Measurements from ENCODE around the gene SCUBE1. TPM values are rescaled to one million over a fixed set of nuclear protein-coding genes. Genes with fewer than 3 reads are reported as not detected.
A peak's percentile ranks its signal among the peaks of the same experiment; 100 is the strongest.

Gene SCUBE1
- polyA plus RNA-seq (2012; ENCODE audit: insufficient read depth, insufficient read length, low read depth) = 4.3 TPM

DNA sequence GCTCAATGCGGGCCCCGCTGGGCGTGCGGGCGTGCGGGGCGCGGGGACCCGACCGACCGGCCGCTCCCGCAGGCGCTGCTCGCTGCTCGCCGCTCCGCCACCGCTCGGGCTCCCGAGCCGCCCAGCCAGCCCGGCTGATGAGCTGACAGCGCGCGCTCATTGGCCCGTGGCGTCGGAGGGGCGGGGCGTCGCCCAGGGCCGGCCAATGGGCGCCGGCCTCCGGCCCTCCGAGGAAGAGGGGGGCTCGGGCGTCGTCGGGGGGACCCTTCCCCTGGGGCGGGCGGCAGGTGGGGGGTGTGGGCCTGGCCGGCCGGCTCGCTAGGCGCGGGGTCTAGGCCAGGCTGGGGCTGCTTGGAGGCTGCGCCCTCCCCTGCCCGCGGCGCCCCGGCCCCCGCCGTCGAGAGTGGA is at the start of gene SCUBE1:
Gene SCUBE1, minus strand, starts transcription at position 111 of the 408 bp plus-strand sequence. CDS start 111 bp downstream, outside the sequence.
- TF ChIP-seq, protein P1, sequence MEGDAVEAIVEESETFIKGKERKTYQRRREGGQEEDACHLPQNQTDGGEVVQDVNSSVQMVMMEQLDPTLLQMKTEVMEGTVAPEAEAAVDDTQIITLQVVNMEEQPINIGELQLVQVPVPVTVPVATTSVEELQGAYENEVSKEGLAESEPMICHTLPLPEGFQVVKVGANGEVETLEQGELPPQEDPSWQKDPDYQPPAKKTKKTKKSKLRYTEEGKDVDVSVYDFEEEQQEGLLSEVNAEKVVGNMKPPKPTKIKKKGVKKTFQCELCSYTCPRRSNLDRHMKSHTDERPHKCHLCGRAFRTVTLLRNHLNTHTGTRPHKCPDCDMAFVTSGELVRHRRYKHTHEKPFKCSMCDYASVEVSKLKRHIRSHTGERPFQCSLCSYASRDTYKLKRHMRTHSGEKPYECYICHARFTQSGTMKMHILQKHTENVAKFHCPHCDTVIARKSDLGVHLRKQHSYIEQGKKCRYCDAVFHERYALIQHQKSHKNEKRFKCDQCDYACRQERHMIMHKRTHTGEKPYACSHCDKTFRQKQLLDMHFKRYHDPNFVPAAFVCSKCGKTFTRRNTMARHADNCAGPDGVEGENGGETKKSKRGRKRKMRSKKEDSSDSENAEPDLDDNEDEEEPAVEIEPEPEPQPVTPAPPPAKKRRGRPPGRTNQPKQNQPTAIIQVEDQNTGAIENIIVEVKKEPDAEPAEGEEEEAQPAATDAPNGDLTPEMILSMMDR (IDR thresholded peaks at IDR 0.05; ENCODE audit: low read depth, low read length) = no peak
- no peaks in the 10 kb centered on the region for H3K9me3 ChIP-seq
- H3K4me1 ChIP-seq = peaks cover 13% of the 10 kb centered on the region
- H3K4me3 ChIP-seq (ENCODE audit: low read depth, low read length) = peak within 1 kb of the TSS; percentile 46
- H3K27me3 ChIP-seq = no peaks in the 10 kb centered on the region
- H3K36me3 ChIP-seq = no peaks in the 10 kb centered on the region; the same call in 1 of the 2 replicates
- peak; percentile 90 for DNase-seq

DNA sequence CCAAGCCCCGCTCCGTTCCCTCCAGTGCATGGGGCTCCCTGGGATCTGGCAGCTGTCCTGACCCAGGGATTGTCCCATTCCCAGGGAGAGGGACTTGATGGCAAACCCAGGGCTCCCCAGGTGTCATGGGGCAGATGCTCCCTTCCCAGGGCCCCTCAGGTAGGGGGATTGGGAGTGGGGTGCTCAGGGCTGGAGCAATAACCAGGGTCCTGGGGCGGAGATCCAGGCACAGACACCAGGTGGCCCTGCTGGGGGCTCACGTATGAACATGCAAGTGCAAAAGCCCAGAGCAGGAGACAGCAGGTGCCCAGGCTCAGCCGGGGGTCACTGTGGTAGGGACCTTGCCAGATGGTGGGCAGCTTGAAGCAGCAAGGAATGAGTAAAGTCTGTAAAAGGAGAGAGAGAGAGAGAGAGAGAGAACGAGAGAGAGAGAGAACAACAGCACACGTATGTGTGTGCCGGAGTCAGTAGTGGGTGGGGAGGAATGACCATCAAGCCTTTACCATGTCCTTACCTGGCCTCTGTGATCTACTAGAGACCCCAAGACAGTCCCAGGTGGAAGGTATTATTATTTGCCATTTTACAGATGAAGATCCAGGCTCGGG is 49.3 kb upstream of the SCUBE1 start:
- Histone ChIP-seq H3K4me3 (ENCODE audit: low read depth, low read length) (no peak overlapping the region), H3K27me3 (no peaks in the 10 kb centered on the region)
- TF ChIP-seq, protein P1 (IDR thresholded peaks at IDR 0.05; ENCODE audit: low read depth, low read length) = no peak

DNA sequence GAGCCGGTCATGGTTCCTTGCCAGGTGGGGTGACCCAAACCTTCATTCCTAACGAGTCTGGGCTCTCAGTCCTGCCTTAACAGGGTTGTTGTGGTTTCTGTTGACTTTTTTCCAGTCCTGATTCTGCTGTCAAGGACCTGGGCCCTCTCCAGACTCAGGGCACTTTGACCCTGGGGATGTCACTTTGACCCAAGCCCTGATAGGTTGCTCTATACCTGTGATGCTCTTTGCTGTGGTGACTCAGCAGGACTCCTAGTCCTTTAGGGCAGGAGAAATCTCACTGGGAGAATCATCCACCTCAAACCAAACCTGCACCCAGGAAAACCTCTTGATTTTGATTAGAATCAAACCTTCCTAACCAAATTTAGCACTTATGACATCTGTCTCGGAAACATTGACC is 48.1 kb upstream of the SCUBE1 start:
- H3K4me1 ChIP-seq = no peaks in the 10 kb centered on the region

More for the DNA sequence above, 49.3 kb upstream of the SCUBE1 start:
- H3K36me3 ChIP-seq = no peaks in the 10 kb centered on the region
- H3K9me3 ChIP-seq = no peaks in the 10 kb centered on the region
- no peak for DNase-seq
- H3K4me1 ChIP-seq = no peaks in the 10 kb centered on the region

DNA sequence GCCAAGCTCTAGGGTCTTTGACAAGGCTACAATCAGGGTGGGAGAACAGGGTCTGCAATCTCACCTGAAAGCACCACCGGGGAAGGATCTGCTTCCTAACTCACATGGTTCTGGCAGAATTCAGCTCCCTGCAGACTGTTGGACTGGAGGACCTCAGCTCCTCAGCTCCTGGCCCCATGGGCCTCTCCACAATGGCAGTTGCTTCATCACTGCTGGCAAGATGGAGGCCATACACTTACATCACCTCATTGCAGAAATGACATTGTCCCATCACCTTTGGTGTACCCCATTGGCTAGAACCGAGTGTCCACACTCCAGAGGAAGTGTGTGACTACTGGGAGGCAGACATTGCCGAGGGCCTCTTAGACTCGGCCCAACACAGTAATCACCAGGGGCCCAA is 47.7 kb upstream of the SCUBE1 start:
- no peaks in the 10 kb centered on the region for H3K36me3 ChIP-seq
- TF ChIP-seq, protein P1 (IDR thresholded peaks at IDR 0.05; ENCODE audit: low read depth, low read length) = no peak
- no peaks in the 10 kb centered on the region for H3K4me1 ChIP-seq
- H3K9me3 ChIP-seq = no peaks in the 10 kb centered on the region
- no peak for DNase-seq
- no peak overlapping the region for H3K4me3 ChIP-seq (ENCODE audit: low read depth, low read length)
- peaks cover 6% of the 10 kb centered on the region for H3K27me3 ChIP-seq

More for the DNA sequence above, 48.1 kb upstream of the SCUBE1 start:
- Histone ChIP-seq H3K27me3 (peaks cover 6% of the 10 kb centered on the region), H3K9me3 (no peaks in the 10 kb centered on the region), H3K36me3 (no peaks in the 10 kb centered on the region), H3K4me3 (ENCODE audit: low read depth, low read length) (no peak overlapping the region)
- DNase-seq = no peak
- TF ChIP-seq, protein P1 (IDR thresholded peaks at IDR 0.05; ENCODE audit: low read depth, low read length) = no peak

DNA sequence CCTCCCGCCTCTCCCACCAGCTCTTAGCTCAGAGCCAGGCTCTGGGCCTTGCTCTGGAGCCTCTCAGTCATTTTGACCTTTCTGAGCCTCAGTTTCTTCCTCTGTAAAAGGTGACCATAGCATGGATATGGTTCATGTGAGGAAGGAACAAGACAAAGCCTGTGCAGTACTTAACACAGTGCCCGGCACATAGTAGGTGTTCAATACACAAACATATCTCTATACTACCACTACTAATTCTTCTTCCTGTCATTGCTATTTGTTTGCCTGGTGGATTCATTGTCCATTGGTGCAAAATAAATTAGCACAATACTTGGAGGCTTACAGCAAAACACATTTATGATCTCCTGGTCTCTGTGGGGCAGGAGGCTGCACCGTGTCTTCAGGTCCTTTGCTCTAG is 47.0 kb upstream of the SCUBE1 start:
- Histone ChIP-seq H3K4me3 (ENCODE audit: low read depth, low read length) (no peak overlapping the region), H3K9me3 (no peaks in the 10 kb centered on the region), H3K27me3 (peaks cover 6% of the 10 kb centered on the region), H3K36me3 (no peaks in the 10 kb centered on the region), H3K4me1 (no peaks in the 10 kb centered on the region)
- no peak for DNase-seq
- TF ChIP-seq, protein P1 (IDR thresholded peaks at IDR 0.05; ENCODE audit: low read depth, low read length) = no peak

DNA sequence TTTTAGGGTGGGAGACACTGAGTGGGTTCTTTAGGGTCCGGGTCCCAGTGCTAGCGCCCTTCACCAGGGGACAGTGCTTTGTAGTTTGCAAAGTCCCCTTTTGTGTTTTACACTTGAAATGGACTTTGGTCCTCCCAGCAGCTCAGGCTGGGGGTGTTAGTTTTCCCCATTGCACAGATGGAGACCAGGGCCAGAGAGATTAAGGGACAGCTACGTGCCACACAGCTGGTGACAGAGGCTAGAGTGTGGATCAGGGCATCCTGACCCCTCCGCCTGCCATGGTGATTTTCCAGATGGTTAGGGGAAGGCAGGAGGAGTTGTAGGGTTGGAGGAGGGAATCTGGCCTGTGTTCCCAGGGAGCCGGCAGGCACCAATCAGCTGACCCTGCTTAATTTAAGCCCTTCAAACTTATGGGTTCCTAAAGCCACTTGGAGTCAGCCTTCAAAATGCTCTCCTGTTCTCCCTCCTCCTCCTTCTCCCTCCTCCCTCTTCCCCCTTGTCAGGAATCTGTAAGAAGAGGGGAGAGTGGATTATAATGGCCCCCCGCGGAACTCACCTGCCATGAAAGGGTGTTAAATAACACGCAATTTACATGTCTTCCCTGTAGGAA is 46.2 kb upstream of the SCUBE1 start:
- TF ChIP-seq, protein P1 (IDR thresholded peaks at IDR 0.05; ENCODE audit: low read depth, low read length) = no peak
- Histone ChIP-seq H3K36me3 (no peaks in the 10 kb centered on the region), H3K27me3 (peaks cover 6% of the 10 kb centered on the region), H3K4me3 (ENCODE audit: low read depth, low read length) (no peak overlapping the region), H3K4me1 (no peaks in the 10 kb centered on the region), H3K9me3 (no peaks in the 10 kb centered on the region)
- DNase-seq = no peak

Data from BE2C (cell line).